ENCODE measurements around the gene DCBLD2.

The DCBLD2 gene

DNA sequence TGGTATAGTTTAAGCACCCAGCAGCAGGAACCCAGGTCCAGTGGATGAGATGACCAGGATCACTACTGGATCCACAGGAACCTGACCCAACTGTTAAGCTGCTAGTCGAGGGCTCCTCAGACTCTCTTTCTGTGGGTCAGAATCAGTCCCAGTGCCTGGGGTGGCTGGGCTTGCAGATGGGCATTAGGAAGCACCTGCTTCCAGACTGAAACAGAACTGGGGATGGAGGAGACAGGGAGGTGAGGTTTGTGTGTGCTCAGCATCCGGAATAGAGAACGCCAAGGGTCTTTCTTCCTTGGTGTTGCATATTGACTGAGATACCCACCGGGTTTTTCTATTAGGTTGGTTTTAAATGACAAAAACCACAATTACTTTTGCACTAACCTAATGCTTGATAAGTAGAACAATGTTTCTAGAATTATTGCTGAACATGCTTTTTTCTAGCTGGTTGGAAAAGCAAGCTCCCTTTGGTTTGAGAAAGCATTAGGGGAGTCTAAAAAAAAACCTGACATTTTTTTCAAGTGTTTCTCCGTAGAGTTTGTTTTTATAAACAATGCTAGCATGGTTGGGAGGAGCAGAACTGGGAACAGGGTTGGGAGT is 137.6 kb downstream of the DCBLD2 start:
- DNase-seq = no peak

DNA sequence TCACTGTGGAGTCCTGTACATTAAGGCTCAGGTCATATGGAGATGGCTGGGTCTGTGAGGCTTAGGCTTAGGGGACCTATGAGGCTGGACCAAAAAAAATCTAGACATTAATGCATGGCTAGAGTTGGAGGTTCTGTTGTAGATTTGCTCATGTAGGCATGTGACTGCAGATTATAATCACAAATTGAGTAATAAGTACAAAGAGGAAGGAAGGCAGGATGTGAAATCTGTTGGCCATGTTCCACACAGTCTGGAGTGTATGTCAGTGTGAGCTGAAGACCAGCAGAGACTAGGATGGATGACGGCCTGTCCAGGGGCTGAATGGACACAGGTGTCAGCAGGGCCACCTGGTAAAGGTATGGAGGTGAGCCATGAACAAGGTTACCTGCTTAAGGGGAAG is 138.4 kb downstream of the DCBLD2 start, which contains the start of gene ST3GAL6:
Gene ST3GAL6 (plus strand): TSS at position 265 of the 400 bp plus-strand sequence. CDS start 5,101 bp downstream, outside the sequence.
- DNase-seq = no peak

DNA sequence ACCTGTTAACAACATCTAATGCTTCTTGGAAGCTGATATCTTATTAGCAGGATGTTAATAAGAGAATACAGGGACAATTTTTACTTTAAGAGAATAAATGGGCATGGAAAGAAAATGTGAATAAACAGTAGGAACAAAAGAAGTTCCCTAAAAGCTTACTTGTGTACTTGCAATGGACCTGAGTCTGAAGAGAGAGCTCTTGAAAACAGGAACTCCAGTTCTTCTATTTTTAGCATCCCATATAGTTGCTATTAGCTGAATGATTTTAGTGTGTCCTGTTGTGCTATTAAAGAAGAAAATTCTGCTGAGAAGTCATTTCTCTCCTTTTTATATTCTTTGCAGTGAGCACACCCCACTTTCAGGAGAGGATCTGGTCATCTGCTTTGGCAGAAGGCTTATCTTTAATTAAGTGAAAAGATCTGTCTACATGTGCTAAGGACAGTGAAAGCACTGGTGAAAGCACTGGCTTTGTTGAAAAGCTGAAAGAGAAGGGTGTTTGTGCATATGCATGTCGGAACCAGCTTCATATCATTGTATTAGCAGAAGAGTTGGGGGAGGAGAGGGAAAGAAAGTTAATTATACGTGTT is 139.8 kb downstream of the DCBLD2 start:
- no peak for DNase-seq

DNA sequence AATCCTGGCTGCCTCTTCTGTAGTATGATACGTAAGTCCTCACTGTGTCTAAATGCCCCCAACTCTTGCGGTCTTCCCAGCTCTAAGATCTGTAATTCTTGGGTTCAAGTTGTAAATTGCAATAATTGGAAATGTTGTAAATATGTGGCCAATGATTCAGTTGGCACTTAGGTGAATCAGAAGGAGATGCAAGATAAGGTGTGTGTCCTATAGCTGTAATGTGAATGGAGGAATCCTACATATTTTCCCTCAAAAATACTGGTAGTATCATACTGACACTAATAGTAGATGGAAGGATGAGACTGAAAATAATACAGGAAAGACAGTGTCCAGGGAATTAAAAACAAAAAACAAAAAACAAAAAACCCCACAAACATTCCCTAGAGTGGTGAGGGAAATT is 141.9 kb downstream of the DCBLD2 start:
- DNase-seq = no peak

DNA sequence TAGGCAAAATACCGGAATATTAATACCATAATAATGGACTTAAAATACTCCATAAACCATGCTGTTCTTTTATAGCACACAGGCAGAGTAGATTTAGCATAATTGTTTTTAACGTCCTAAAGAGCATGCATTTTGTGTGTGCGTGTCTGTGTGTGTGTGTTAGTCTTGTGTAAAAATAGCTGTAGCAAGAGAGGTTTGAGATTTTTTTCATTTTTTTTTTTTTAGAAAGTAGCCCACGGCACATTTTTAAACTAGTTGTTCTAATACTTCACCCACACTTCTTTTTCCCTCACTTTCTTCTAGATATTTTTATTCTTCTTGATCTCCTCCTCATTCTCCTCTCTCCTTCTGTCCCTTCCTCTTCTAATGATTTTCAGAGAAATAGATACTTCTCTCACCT is 145.9 kb downstream of the DCBLD2 start:
- no peak for DNase-seq

DNA sequence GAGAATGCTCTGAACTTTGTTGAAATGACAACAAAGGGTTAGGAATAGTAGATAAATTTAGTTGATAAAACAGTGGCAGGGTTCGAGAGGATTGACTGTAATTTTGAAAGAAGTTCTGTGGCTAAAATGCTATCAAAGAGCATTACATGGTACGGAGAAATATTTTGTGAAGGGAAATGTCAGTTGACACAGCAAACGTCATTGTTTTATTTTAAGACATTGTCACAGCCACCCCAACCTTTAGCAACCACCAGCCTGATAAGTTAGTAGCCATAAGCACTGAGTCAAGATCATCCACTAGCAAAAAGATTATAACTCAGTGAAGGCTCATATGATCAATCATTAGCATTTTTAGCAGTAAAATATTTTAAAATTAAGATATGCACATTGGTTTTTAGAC is 147.0 kb downstream of the DCBLD2 start:
- no peak for DNase-seq

DNA sequence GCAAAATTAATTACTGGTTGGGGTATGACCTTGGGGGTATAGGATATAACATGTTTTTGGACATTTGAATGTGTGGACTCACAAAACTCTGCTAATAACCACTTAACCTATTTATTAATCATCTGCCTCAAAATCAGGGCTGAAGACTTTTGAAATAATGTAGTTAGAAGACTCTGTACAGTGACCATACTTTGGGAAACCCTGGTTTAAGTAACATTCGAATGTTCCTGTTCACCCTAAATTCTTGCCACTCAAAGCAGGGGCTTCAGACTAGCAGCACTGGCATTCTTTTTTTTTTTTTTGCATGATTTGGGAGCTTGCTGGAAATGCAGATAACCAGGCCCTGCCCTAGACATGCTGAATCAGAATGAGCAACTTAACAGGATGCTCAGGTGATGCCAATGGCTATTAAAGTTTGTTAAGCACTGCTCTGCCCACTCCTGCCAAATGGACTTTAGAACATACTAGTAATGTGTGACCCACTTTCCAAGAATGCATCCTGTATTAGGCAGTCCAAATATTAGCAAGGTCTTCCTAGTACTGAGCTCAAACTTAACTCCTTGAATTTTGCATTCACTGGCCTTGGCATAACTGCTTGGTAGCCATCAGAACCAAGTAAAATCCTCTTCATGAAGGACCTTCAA is 151.1 kb downstream of the DCBLD2 start:
- DNase-seq = no peak

DNA sequence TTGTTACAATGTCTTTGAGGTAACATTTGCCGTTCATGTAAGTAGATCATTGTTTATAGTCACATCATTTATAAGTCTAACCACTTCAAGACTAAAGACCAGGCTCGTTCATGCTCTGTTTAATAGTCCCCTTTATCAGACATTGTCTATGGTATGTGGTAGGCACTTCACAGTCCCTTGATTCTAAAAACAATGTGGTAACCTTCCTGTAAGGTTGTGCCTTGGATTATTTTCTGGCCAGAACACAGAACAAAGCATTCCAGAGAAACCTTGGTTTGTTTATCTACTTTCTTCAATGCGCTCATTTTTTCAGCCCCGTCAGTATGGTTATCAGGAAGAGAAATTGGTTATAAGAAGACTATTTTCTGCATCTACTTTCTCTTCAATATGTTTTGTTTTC is 154.6 kb downstream of the DCBLD2 start:
- no peak for DNase-seq

DNA sequence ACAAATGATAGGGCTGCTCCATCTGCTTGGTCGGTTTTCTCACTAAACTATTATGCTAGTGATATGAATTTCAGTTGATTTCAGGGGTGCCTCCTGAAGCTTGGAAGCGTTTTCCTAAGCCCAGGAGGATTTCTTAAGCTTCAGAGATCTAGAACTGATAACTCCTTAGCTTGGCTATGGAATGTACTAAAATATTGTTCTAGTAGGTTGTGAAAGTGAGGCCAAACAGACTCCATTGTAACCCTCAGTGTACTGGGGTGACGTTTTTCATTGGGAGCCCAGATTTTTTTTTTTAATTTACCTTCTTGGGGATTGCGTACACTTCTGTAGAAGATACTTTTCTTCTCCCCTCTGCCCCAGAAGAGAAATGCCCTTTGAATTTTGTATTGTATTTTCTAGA is 155.4 kb downstream of the DCBLD2 start:
- DNase-seq = no peak

All from stimulated activated naive CD4-positive, alpha-beta T cell (primary cell).